ENCODE data around the gene TAPBP. TPM values are rescaled to one million over a fixed set of nuclear protein-coding genes. Genes with fewer than 3 reads are reported as not detected.
A peak's percentile ranks its signal among the peaks of the same experiment; 100 is the strongest.
"Not testable (repeated sequence)": the region's sequence is repeated elsewhere in the genome, so short reads cannot be mapped to it uniquely, and the experiment has no call there.

Gene TAPBP
- 100 to 1,000 TPM; 175 to 423 (median 217) TPM for total RNA-seq

GRCh38 chr6:33313709-33314514, at the start of gene TAPBP:
TAPBP (minus strand) TSS chr6:33314078; CDS start chr6:33314041, 37 bp downstream.
- peak; percentile 76 for TF ChIP-seq POLR2A (IDR thresholded peaks at IDR 0.05)
- TF ChIP-seq CTCF (IDR thresholded peaks at IDR 0.05): no peak
- TF ChIP-seq POLR2AphosphoS5 (IDR thresholded peaks at IDR 0.05): peak; percentile 73 to 88 (median 86)
- peak within 1 kb of the TSS; percentile 52 to 94 (median 71) for H3K4me3 ChIP-seq
- H3K4me1 ChIP-seq: peaks cover 23 to 54% (median 39%) of the 10 kb centered on the region in 4 donors
- peak within 1 kb of the TSS; percentile 95 to 99 (median 98) for H3K27ac ChIP-seq
- 0% methylated on average over 1 to 45 of the region's 47 CpGs for WGBS, 2 donors (ENCODE audit: low coverage in 1 of 2)
- no peaks in the 10 kb centered on the region for H3K9me3 ChIP-seq
- peak; percentile 77 for DNase-seq
- H3K27me3 ChIP-seq: no peaks in the 10 kb centered on the region
- peaks cover 0 to 11% (median 0%) of the 10 kb centered on the region in 4 donors for H3K36me3 ChIP-seq
- intact Hi-C loops (cut with DNase I; ENCODE audit: low total_unique reads): loop anchor here (10.0 kb wide), 1 partner anchor 101 kb away; the partner anchor contains the start of genes CUTA and PHF1
- in situ Hi-C loops (cut with MboI; ENCODE audit: low pct_ligation_motif_present in 1 of 4, low pct_unique_long_range_greater_than_20kb in 1 of 4, low sequenced_read_pairs in 3 of 4): no loop called here

- WGBS, 2 donors (ENCODE audit: low coverage in 1 of 2): 86 to 87% methylated on average over 7 to 12 of the region's 12 CpGs
- intact Hi-C loops (cut with DNase I; ENCODE audit: low total_unique reads): not testable (repeated sequence)
These were observed 49.6 kb upstream of the TAPBP start for GRCh38 chr6:33363486-33363885.

GRCh38 chr6:33359331-33359730, 45.5 kb upstream of the TAPBP start:
- in situ Hi-C loops (cut with MboI; ENCODE audit: low pct_ligation_motif_present in 1 of 4, low pct_unique_long_range_greater_than_20kb in 1 of 4, low sequenced_read_pairs in 3 of 4): no loop called here
- intact Hi-C loops (cut with DNase I; ENCODE audit: low total_unique reads): no loop called here
- Histone ChIP-seq H3K4me1 (peaks cover 0 to 10% (median 3%) of the 10 kb centered on the region in 4 donors), H3K36me3 (no peaks in the 10 kb centered on the region), H3K4me3 (no peak overlapping the region), H3K27ac (no peak overlapping the region), H3K27me3 (no peaks in the 10 kb centered on the region), H3K9me3 (no peaks in the 10 kb centered on the region)
- TF ChIP-seq EP300 (IDR thresholded peaks at IDR 0.05; ENCODE audit: low read depth): no peak
- TF ChIP-seq CTCF (IDR thresholded peaks at IDR 0.05): no peak
- TF ChIP-seq POLR2AphosphoS5 (IDR thresholded peaks at IDR 0.05): no peak
- no peak for TF ChIP-seq POLR2A (IDR thresholded peaks at IDR 0.05)
- DNase-seq: no peak

More at GRCh38 chr6:33363486-33363885, 49.6 kb upstream of the TAPBP start:
- H3K4me3 ChIP-seq; H3K9me3 ChIP-seq; DNase-seq; in situ Hi-C loops (cut with MboI; ENCODE audit: low pct_ligation_motif_present in 1 of 4, low pct_unique_long_range_greater_than_20kb in 1 of 4, low sequenced_read_pairs in 3 of 4); H3K36me3 ChIP-seq; H3K27me3 ChIP-seq; H3K27ac ChIP-seq; H3K4me1 ChIP-seq: not testable (repeated sequence)

- H3K27ac ChIP-seq: peak overlapping the region; percentile 58 to 78 (median 67)
- not testable (repeated sequence) for H3K4me3 ChIP-seq
- 72 to 95% methylated on average over 9 to 13 of the region's 13 CpGs for WGBS, 2 donors (ENCODE audit: low coverage in 1 of 2)
These were observed 43.4 kb upstream of the TAPBP start for GRCh38 chr6:33357160-33357871.

GRCh38 chr6:33356295-33356694, 42.4 kb upstream of the TAPBP start:
- DNase-seq: no peak
- Histone ChIP-seq H3K4me3 (no peak overlapping the region), H3K27ac (peak overlapping the region; percentile 58 to 78 (median 67)), H3K27me3 (no peaks in the 10 kb centered on the region), H3K4me1 (peaks cover 0 to 10% (median 3%) of the 10 kb centered on the region in 4 donors), H3K9me3 (no peaks in the 10 kb centered on the region), H3K36me3 (no peaks in the 10 kb centered on the region)
- in situ Hi-C loops (cut with MboI; ENCODE audit: low pct_ligation_motif_present in 1 of 4, low pct_unique_long_range_greater_than_20kb in 1 of 4, low sequenced_read_pairs in 3 of 4): no loop called here
- TF ChIP-seq POLR2AphosphoS5 (IDR thresholded peaks at IDR 0.05) (no peak), POLR2A (IDR thresholded peaks at IDR 0.05) (no peak), CTCF (IDR thresholded peaks at IDR 0.05) (no peak), EP300 (IDR thresholded peaks at IDR 0.05; ENCODE audit: low read depth) (no peak)
- 63% methylated on average over 3 of the region's 3 CpGs; no CpG with 5 or more reads in 1 of the 2 donors for WGBS, 2 donors (ENCODE audit: low coverage in 1 of 2)
- intact Hi-C loops (cut with DNase I; ENCODE audit: low total_unique reads): no loop called here

More at GRCh38 chr6:33357160-33357871, 43.4 kb upstream of the TAPBP start:
- H3K36me3 ChIP-seq; in situ Hi-C loops (cut with MboI; ENCODE audit: low pct_ligation_motif_present in 1 of 4, low pct_unique_long_range_greater_than_20kb in 1 of 4, low sequenced_read_pairs in 3 of 4); intact Hi-C loops (cut with DNase I; ENCODE audit: low total_unique reads); H3K9me3 ChIP-seq; H3K27me3 ChIP-seq; DNase-seq: not testable (repeated sequence)
- peaks cover 0 to 10% (median 3%) of the 10 kb centered on the region in 4 donors for H3K4me1 ChIP-seq

GRCh38 chr6:33355860-33356259, 42.0 kb upstream of the TAPBP start:
- Histone ChIP-seq H3K4me1 (peaks cover 0 to 10% (median 3%) of the 10 kb centered on the region in 4 donors), H3K27ac (peak overlapping the region; percentile 58 to 78 (median 67))
- H3K9me3 ChIP-seq; intact Hi-C loops (cut with DNase I; ENCODE audit: low total_unique reads); H3K4me3 ChIP-seq; H3K27me3 ChIP-seq; in situ Hi-C loops (cut with MboI; ENCODE audit: low pct_ligation_motif_present in 1 of 4, low pct_unique_long_range_greater_than_20kb in 1 of 4, low sequenced_read_pairs in 3 of 4); H3K36me3 ChIP-seq: not testable (repeated sequence)
- peak; percentile 38 for DNase-seq
- 39 to 69% methylated on average over 3 to 6 of the region's 6 CpGs for WGBS, 2 donors (ENCODE audit: low coverage in 1 of 2)
